Activated CD8-positive, alpha-beta memory T cell treated with anti-CD3 and anti-CD28 coated beads for 24 hours (primary cell): ENCODE measurements around the gene NKPD1.

ENCODE experiments used
- DNase-seq: peaks from one replicate; pipeline ENCODE4 v3.0.0-alpha.2; 2020

NKPD1 gene

DNA sequence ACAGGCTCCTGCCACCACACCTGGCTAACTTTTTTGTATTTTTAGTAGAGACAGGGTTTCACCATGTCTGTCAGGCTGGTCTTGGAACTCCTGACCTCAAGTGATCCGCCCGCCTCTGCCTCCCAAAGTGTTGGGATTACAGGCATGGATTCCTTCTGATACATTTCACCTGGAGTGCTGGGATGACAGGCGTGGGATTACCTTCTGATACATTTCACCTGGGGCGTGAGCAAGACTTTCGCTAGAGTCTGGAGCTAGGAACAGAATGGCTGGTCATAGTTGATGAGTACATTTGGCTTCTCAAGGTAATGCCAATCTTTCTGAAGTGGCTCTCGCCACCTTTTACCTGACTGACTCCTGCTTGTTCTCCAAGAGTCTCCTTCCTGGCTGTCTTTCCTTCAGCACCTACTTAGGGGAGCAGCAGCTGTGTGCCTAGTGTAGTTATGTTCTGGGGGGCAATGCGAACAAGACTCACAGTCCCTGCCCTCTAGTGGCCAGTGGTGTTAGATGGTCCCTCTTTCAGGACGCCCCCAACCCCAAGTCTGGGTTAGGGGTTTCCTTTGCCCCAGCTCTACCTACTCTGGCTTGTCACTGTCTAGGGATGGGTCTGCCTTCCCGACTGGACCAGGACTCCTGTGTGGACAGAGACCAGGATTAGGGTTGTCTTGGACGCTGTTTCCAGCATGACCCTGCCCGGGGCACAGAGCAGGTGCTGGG lies 48.5 kb downstream of the NKPD1 start:
- DNase-seq: no peak
